Kidney (tissue), 14 donors: ENCODE results near the gene ING3. TPM values are rescaled to one million over a fixed set of nuclear protein-coding genes. Genes with fewer than 3 reads are reported as not detected.

Source experiments
- DNase-seq, 5 donors: peaks; one replicate each; pipeline ENCODE4 v3.0.0-alpha.2; 2013 to 2020
- FAIRE-seq: peaks from 2 replicates; lab custom pipeline; 2012; peaks lifted over from hg19 to GRCh38; lab: Jason Lieb, UNC
- H3K27ac ChIP-seq, 2 donors: one replicate each; pipeline ENCODE4 v1.7.0; 2013; ENCODE audit warnings: low read depth in 2 of 2, low read length in 2 of 2, inconsistent platforms in 1 of 2
- H3K27me3 ChIP-seq: one replicate; pipeline ENCODE4 v1.7.1; 2013; ENCODE audit warnings: low read length, inconsistent platforms; ENCODE audit not compliant: control insufficient read depth, insufficient read depth
- H3K36me3 ChIP-seq, 3 donors: one replicate each; pipeline versions ENCODE4 v1.7.0 to v1.7.1; 2013; ENCODE audit warnings: low read length in 3 of 3, control low read depth in 1 of 3, inconsistent platforms in 1 of 3; ENCODE audit not compliant: insufficient read depth in 3 of 3, control insufficient read depth in 2 of 3
- H3K4me1 ChIP-seq, 3 donors: one replicate each; pipeline versions ENCODE4 v1.7.0 to v1.7.1; 2013; ENCODE audit warnings: low read length in 3 of 3, inconsistent platforms in 1 of 3, low read depth in 1 of 3; ENCODE audit not compliant: control insufficient read depth in 2 of 3, insufficient read depth in 2 of 3
- H3K4me3 ChIP-seq, 3 donors: one replicate each; pipeline versions ENCODE4 v1.7.0 to v1.8.1; 2013; ENCODE audit warnings: low read length in 3 of 3, control low read depth in 1 of 3, inconsistent platforms in 1 of 3
- H3K9ac ChIP-seq, 3 donors: one replicate each; pipeline versions ENCODE4 v1.7.0 to v1.7.1; 2013; ENCODE audit warnings: low read length in 3 of 3, control low read depth in 1 of 3, inconsistent platforms in 1 of 3
- H3K9me3 ChIP-seq, 3 donors: one replicate each; pipeline versions ENCODE4 v1.7.0 to v1.7.1; 2013; ENCODE audit warnings: low read length in 3 of 3, control low read depth in 1 of 3, inconsistent platforms in 1 of 3; ENCODE audit not compliant: control insufficient read depth in 2 of 3, insufficient read depth in 1 of 3
- intact Hi-C: fragments of 100-400 bp; cut with DNase I; formaldehyde crosslinking; loops from one replicate; pipeline ENCODE4 v1.11.1; 2022
- polyA plus RNA-seq: library from polyadenylated mRNA; stranded (reverse); fragments of 350-450 nt; fragmentation: Illumina TruSeq; extraction: RNeasy Lipid Tissue Mini Kit (QIAGEN cat#74804); gene quantifications from one replicate; pipeline ENCODE4 v1.2.3, GENCODE V29; 2014; ENCODE audit warnings: low read depth, low replicate concordance; ENCODE audit not compliant: insufficient read depth
- total RNA-seq: library from RNA; stranded (reverse); fragmentation: NEBNext Ultra II Directional; extraction: Animal tissue kit (Norgen Biotek cat#: 25700); gene quantifications from one replicate; pipeline ENCODE4 v1.2.1, GENCODE V29; 2021
- TF ChIP-seq, protein P1 (sequence below): IDR thresholded peaks from 3 replicates; pipeline ENCODE4 v1.5.1; 2012; ENCODE audit warnings: mild to moderate bottlenecking, moderate library complexity, borderline replicate concordance; ENCODE audit not compliant: insufficient read depth; ENCODE audit errors: extremely low read depth
- donor health status: control.
- donor health status: control.
- donor health status: control.
- donor health status: control.
- donor health status: control.
- donor health status: DM: yes; HTN: yes; CAD: no.
- donor health status: Normal renal cell carcinoma (clear cell type).

Gene ING3
- total and polyA plus RNA-seq, 2 donors from 2014 or later, result 5.2 to 20.8 TPM

DNA sequence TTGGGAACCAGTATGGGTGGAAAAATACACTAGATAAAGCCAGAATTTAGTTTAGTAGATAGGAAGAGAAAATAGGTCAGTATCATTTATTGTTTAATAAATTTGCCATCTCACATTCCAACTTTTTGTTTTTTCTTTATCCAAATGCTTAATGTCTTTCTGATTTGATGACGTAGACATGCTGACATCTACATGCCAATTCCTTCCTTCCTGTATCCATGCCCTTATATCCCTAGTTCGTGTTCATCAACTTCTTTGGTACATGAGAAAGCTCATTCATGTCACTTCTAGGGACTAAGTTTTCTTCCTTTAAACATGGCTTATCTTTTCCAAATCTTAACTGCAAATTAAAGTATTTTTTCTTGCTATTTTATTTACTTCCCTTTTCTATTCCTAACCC lies 30.5 kb upstream of the ING3 start:
- Histone ChIP-seq H3K9ac (no peak overlapping the region), H3K27ac (no peak overlapping the region), H3K9me3 (no peaks in the 10 kb centered on the region), H3K36me3 (no peaks in the 10 kb centered on the region), H3K27me3 (no peaks in the 10 kb centered on the region), H3K4me1 (no peaks in the 10 kb centered on the region), H3K4me3 (no peak overlapping the region)
- no peak for FAIRE-seq
- intact Hi-C loops, result no loop called here
- TF ChIP-seq, protein P1, sequence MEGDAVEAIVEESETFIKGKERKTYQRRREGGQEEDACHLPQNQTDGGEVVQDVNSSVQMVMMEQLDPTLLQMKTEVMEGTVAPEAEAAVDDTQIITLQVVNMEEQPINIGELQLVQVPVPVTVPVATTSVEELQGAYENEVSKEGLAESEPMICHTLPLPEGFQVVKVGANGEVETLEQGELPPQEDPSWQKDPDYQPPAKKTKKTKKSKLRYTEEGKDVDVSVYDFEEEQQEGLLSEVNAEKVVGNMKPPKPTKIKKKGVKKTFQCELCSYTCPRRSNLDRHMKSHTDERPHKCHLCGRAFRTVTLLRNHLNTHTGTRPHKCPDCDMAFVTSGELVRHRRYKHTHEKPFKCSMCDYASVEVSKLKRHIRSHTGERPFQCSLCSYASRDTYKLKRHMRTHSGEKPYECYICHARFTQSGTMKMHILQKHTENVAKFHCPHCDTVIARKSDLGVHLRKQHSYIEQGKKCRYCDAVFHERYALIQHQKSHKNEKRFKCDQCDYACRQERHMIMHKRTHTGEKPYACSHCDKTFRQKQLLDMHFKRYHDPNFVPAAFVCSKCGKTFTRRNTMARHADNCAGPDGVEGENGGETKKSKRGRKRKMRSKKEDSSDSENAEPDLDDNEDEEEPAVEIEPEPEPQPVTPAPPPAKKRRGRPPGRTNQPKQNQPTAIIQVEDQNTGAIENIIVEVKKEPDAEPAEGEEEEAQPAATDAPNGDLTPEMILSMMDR, result no peak
- no peak for DNase-seq

DNA sequence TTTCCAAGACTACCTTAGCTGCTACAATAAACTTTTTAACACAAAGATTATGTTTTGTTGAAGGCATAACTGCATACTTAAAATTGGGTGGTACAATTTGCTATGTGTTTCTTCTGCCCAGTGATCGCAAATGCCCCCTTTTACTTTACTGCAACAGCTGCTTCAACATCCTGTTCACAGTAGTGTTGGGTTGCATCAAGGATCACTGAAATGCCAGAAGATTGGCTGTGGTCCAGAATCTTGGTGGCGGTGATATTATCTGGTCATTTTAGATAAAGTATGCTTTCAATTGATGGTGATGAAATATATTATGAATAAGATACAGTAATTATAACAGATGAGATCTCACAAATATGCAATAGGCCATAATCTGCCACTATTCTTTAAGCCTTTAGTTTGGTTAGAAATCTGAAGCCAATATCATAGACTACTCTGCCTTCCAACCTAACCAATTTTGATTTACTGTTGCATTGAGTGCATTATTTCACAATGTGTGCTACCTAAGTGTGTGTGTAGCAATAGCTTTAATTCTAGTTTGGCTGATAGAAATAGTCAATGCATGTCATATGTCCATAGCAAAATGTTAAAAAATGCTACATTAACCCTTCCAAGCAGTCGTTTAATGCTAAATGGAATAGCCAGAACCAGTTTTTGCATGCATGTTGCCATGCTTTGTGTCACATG lies 29.8 kb upstream of the ING3 start:
- DNase-seq (no peak), FAIRE-seq (no peak)
- Histone ChIP-seq H3K9ac (no peak overlapping the region), H3K36me3 (no peaks in the 10 kb centered on the region), H3K27ac (no peak overlapping the region), H3K9me3 (no peaks in the 10 kb centered on the region), H3K4me1 (no peaks in the 10 kb centered on the region), H3K4me3 (no peak overlapping the region), H3K27me3 (no peaks in the 10 kb centered on the region)
- TF ChIP-seq, protein P1, result no peak
- intact Hi-C loops, result no loop called here

DNA sequence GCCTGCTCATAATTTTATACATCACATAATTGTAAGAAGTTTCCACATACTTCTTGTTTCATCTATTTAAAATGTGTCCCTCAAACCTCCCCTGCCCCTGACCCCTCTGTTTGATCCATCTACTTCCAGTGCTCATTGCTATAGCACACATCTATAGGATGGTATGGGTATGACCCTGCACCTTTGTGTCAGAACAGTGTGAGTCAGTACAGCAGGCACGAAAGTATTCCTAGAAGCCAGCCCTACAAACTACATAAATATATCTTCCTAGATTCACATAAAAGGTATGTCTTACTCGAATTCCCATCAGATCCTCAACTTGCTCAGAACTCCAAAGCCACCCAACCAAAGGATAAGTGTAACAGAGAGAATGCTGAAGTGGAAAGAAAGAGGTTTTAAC lies 25.7 kb upstream of the ING3 start:
- DNase-seq (no peak), FAIRE-seq (no peak)
- TF ChIP-seq, protein P1, result no peak
- no peaks in the 10 kb centered on the region for H3K4me1 ChIP-seq
- no peak overlapping the region for H3K9ac ChIP-seq
- intact Hi-C loops, result no loop called here
- no peak overlapping the region for H3K4me3 ChIP-seq
- H3K27ac ChIP-seq, result no peak overlapping the region
- H3K36me3 ChIP-seq, result no peaks in the 10 kb centered on the region
- no peaks in the 10 kb centered on the region for H3K27me3 ChIP-seq
- H3K9me3 ChIP-seq, result no peaks in the 10 kb centered on the region

DNA sequence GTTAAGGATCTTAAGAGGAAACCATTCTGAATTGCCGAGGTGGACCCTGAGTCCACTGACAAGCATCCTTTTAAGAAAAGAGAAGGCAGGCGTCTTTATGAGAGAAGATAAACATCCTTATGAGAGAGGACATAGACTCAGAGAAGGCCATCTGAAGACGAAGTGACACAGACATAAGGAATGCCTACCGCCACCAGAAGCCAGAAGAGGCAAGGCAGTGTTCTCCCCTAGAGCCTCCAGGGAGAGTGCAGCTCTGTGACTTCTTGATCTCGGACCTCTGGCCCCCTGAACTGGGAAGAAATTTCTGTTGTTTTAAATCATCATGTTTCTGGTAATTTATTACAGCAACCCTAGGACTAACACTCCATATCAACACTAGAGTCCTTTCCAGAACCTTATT lies 25.2 kb upstream of the ING3 start:
- FAIRE-seq (no peak), DNase-seq (peak in 2 of 5 donors; percentile 26 to 39)
- Histone ChIP-seq H3K36me3 (no peaks in the 10 kb centered on the region), H3K9ac (no peak overlapping the region), H3K27me3 (no peaks in the 10 kb centered on the region), H3K4me3 (no peak overlapping the region), H3K4me1 (no peaks in the 10 kb centered on the region), H3K27ac (no peak overlapping the region), H3K9me3 (no peaks in the 10 kb centered on the region)
- TF ChIP-seq, protein P1, result no peak
- intact Hi-C loops, result no loop called here
